ENCODE results near the gene OCLN. TPM values are rescaled to one million over a fixed set of nuclear protein-coding genes. Genes with fewer than 3 reads are reported as not detected.

OCLN gene
- total RNA-seq = 1.3 and 6.5 TPM in 2 replicates

GRCh38 chr5:69492391-69492922 is at the start of gene OCLN:
Gene OCLN (plus strand): TSS chr5:69492790. CDS start chr5:69504245, 11,455 bp downstream.

GRCh38 chr5:69559908-69560330 is 67.3 kb downstream of the OCLN start, which contains the start of gene GTF2H2C:
Gene GTF2H2C (plus strand): TSS chr5:69560191. CDS start chr5:69565133, 4,942 bp downstream.

Other genes with a start within 250 kb of the OCLN start
- 2.9 and 5.5 TPM in 2 replicates for gene CCDC125, start 160.0 kb upstream of the OCLN start, total RNA-seq
- 22.7 and 65.5 TPM in 2 replicates for gene AK6, start 123.3 kb upstream of the OCLN start, total RNA-seq
- gene TAF9, start 123.3 kb upstream of the OCLN start, total RNA-seq = 67.8 and 96.9 TPM in 2 replicates
- gene RAD17, start 123.0 kb upstream of the OCLN start, total RNA-seq = 9.7 and 16.3 TPM in 2 replicates
- gene MARVELD2, start 77.7 kb upstream of the OCLN start, total RNA-seq = 0.81 and 4.4 TPM in 2 replicates
- gene GTF2H2C, start 67.4 kb downstream of the OCLN start, total RNA-seq = 18.3 and 30.9 TPM in 2 replicates

Data from bladder microvascular endothelial cell (primary cell).